ENCODE results near the gene HSF2. TPM values are rescaled to one million over a fixed set of nuclear protein-coding genes. Genes with fewer than 3 reads are reported as not detected.

The HSF2 gene
- total RNA-seq, 1 donor from 2014 or later = 23.6 TPM

DNA sequence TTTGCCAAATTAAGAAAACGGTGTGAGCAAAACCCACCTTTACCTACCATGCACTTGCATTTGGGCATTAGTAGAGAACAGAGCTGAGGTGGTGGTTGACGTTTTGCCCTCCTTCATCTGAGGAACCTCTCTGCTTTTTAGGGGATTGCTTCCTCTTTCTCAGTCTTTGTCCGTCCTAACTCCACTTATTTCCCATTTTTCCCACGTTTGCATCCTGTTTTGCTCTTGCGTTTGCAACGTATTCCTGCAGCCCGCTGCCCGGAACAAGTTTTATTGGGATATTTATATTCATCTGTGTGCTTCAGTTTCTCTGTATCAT is 72.5 kb downstream of the HSF2 start:
- H3K9me3 Mint-ChIP-seq (ENCODE audit: low read depth) = no peaks in the 10 kb centered on the region

DNA sequence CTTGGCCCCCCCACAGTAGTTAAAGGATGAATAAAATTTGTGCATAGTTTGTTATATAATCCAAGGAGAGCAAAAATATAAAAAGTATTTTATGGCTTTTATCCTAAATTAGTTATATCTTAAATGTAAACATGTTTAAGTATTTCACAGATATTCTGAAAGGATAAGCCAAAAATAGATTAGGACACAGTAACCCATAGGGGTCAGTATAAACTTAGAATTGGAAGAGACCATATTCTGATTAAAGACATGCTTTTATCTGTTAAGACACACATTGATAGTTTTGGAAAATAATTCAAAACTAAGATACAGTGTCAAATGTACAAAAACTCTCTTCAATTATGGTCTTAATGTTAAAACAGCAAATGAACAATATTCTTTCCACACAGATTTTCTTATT is 76.7 kb downstream of the HSF2 start:
- no peak for DNase-seq (ENCODE audit: low spot score, unreplicated experiment)
- H3K4me1 Mint-ChIP-seq (ENCODE audit: low read depth) = peaks cover 1% of the 10 kb centered on the region
- H3K27me3 Mint-ChIP-seq = no peaks in the 10 kb centered on the region
- TF ChIP-seq, protein P1, sequence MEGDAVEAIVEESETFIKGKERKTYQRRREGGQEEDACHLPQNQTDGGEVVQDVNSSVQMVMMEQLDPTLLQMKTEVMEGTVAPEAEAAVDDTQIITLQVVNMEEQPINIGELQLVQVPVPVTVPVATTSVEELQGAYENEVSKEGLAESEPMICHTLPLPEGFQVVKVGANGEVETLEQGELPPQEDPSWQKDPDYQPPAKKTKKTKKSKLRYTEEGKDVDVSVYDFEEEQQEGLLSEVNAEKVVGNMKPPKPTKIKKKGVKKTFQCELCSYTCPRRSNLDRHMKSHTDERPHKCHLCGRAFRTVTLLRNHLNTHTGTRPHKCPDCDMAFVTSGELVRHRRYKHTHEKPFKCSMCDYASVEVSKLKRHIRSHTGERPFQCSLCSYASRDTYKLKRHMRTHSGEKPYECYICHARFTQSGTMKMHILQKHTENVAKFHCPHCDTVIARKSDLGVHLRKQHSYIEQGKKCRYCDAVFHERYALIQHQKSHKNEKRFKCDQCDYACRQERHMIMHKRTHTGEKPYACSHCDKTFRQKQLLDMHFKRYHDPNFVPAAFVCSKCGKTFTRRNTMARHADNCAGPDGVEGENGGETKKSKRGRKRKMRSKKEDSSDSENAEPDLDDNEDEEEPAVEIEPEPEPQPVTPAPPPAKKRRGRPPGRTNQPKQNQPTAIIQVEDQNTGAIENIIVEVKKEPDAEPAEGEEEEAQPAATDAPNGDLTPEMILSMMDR (IDR thresholded peaks at IDR 0.05; ENCODE audit: unreplicated experiment) = peak; percentile 63
- H3K4me3 Mint-ChIP-seq (ENCODE audit: low read depth) = no peak overlapping the region
- H3K36me3 Mint-ChIP-seq (ENCODE audit: insufficient read depth) = no peaks in the 10 kb centered on the region
- no peak overlapping the region for H3K27ac Mint-ChIP-seq
- no peaks in the 10 kb centered on the region for H3K9me3 Mint-ChIP-seq (ENCODE audit: low read depth)

More for the DNA sequence above, 72.5 kb downstream of the HSF2 start:
- H3K4me1 Mint-ChIP-seq (ENCODE audit: low read depth) = peaks cover 15% of the 10 kb centered on the region
- no peaks in the 10 kb centered on the region for H3K27me3 Mint-ChIP-seq
- TF ChIP-seq, protein P1 (IDR thresholded peaks at IDR 0.05; ENCODE audit: unreplicated experiment) = no peak
- no peak for DNase-seq (ENCODE audit: low spot score, unreplicated experiment)
- peak overlapping the region; percentile 98 for H3K4me3 Mint-ChIP-seq (ENCODE audit: low read depth)
- peak overlapping the region; percentile 99 for H3K27ac Mint-ChIP-seq
- peaks cover 1% of the 10 kb centered on the region for H3K36me3 Mint-ChIP-seq (ENCODE audit: insufficient read depth)

DNA sequence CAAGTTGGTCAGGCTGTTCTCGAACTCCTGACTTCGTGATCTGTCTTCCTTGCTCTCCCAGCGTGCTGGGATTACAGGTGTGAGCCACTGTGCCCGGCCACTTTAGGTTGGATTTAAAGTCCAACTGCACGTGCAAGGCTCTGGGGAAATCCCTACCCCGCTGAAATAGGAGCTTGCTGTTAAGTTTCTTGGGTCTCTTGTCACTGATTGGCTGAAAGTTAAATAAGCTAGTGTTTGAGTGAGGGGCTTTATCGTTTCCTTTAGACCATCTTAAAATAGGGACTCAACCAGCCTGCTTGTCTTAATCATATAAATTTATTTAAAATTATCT is 83.3 kb downstream of the HSF2 start:
- no peak for DNase-seq (ENCODE audit: low spot score, unreplicated experiment)
- H3K4me3 Mint-ChIP-seq (ENCODE audit: low read depth) = peak overlapping the region; percentile 93
- H3K9me3 Mint-ChIP-seq (ENCODE audit: low read depth) = no peaks in the 10 kb centered on the region
- TF ChIP-seq, protein P1 (IDR thresholded peaks at IDR 0.05; ENCODE audit: unreplicated experiment) = no peak
- H3K4me1 Mint-ChIP-seq (ENCODE audit: low read depth) = peaks cover 20% of the 10 kb centered on the region
- no peaks in the 10 kb centered on the region for H3K27me3 Mint-ChIP-seq
- peak overlapping the region; percentile 96 for H3K27ac Mint-ChIP-seq
- H3K36me3 Mint-ChIP-seq (ENCODE audit: insufficient read depth) = no peaks in the 10 kb centered on the region

Other genes with a start within 250 kb of the HSF2 start
- gene SERINC1, start 72.2 kb downstream of the HSF2 start, total RNA-seq = 88.2 and 91.1 TPM in 2 replicates
- gene PKIB, start 210.8 kb downstream of the HSF2 start, total RNA-seq = 44.8 and 56.9 TPM in 2 replicates

All from progenitor cell of endocrine pancreas (in vitro differentiated cells).